Activated CD4-positive, alpha-beta T cell treated with anti-CD3 and anti-CD28 coated beads, Interleukin-2, amount 50 U/mL, for 48 hours (primary cell): Measurements from ENCODE around the gene SLC3A2.
A peak's percentile ranks its signal among the peaks of the same experiment; 100 is the strongest.
"Not testable (repeated sequence)": the region's sequence is repeated elsewhere in the genome, so short reads cannot be mapped to it uniquely, and the experiment has no call there.

ENCODE experiments used
- DNase-seq, 2 experiments: peaks; one replicate each; pipeline ENCODE4 v3.0.0-alpha.2; 2020

The SLC3A2 gene

GRCh38 chr11:62853279-62853965 lies 27.3 kb upstream of the SLC3A2 start:
- DNase-seq, result peak in 1 of 2 experiments; percentile 30

- DNase-seq, result peak in 1 of 2 experiments; percentile 41
Measured at GRCh38 chr11:62854013-62854824, 26.5 kb upstream of the SLC3A2 start.

GRCh38 chr11:62854825-62855570 lies 25.7 kb upstream of the SLC3A2 start:
- no peak for DNase-seq

- DNase-seq, result peak; percentile 98
Measured at GRCh38 chr11:62855571-62856332, 24.9 kb upstream of the SLC3A2 start.

- no peak for DNase-seq
Measured at GRCh38 chr11:62856333-62856895, 24.3 kb upstream of the SLC3A2 start.

- DNase-seq, result no peak
Measured at GRCh38 chr11:62857541-62857982, 23.1 kb upstream of the SLC3A2 start.

- no peak for DNase-seq
Measured at GRCh38 chr11:62858201-62858600, 22.5 kb upstream of the SLC3A2 start.

- not testable (repeated sequence) for DNase-seq
Measured at GRCh38 chr11:62859281-62859703, 21.4 kb upstream of the SLC3A2 start.

GRCh38 chr11:62860835-62861563 lies 19.7 kb upstream of the SLC3A2 start:
- DNase-seq, result no peak

GRCh38 chr11:62861564-62862192 lies 19.0 kb upstream of the SLC3A2 start:
- not testable (repeated sequence) for DNase-seq

- DNase-seq, result no peak
Measured at GRCh38 chr11:62863687-62864335, 16.9 kb upstream of the SLC3A2 start.

GRCh38 chr11:62865635-62866034 lies 15.1 kb upstream of the SLC3A2 start:
- no peak for DNase-seq

GRCh38 chr11:62874851-62875250 lies 5.8 kb upstream of the SLC3A2 start:
- no peak for DNase-seq

- DNase-seq, result no peak
Measured at GRCh38 chr11:62875698-62876478, 4.8 kb upstream of the SLC3A2 start.

- no peak for DNase-seq
Measured at GRCh38 chr11:62876712-62877111, 4.0 kb upstream of the SLC3A2 start.

GRCh38 chr11:62879235-62879978 lies 1.3 kb upstream of the SLC3A2 start:
- no peak for DNase-seq

- DNase-seq, result peak; percentile 64 to 70
Measured at GRCh38 chr11:62880231-62880802, 379 bp upstream of the SLC3A2 start.
